Loucy (cell line): Measurements from ENCODE around the gene PAN2.
"Not testable (repeated sequence)": the region's sequence is repeated elsewhere in the genome, so short reads cannot be mapped to it uniquely, and the experiment has no call there.

Experiments
- H2AFZ ChIP-seq: fragments of 200-600 bp; sonication (generic); 2 replicates; pipeline ENCODE4 v1.6.0; 2016; ENCODE audit warnings: antibody characterized with exemption, mild to moderate bottlenecking, low read length, moderate library complexity
- H3F3A ChIP-seq: fragments of 200-600 bp; 2 replicates; pipeline ENCODE4 v1.6.0; 2016; ENCODE audit warnings: antibody characterized with exemption, low read depth, mild to moderate bottlenecking
- H3K27me3 ChIP-seq: fragments of 200-600 bp; sonication (generic); 2 replicates; pipeline ENCODE4 v1.6.1; 2014; ENCODE audit warnings: low read length, mild to moderate bottlenecking; ENCODE audit not compliant: insufficient read depth, poor library complexity, severe bottlenecking
- H3K36me3 ChIP-seq: fragments of 200-600 bp; sonication (generic); 2 replicates; pipeline ENCODE4 v1.6.1; 2016; ENCODE audit warnings: low read length; ENCODE audit not compliant: insufficient read depth
- H3K4me1 ChIP-seq: fragments of 200-600 bp; sonication (generic); 2 replicates; pipeline ENCODE4 v1.5.1; 2014; ENCODE audit warnings: low read length, mild to moderate bottlenecking; ENCODE audit not compliant: insufficient read depth, poor library complexity, severe bottlenecking
- H3K4me2 ChIP-seq: fragments of 200-600 bp; sonication (generic); 2 replicates; pipeline ENCODE4 v1.6.0; 2014; ENCODE audit warnings: antibody characterized with exemption, low read length, low read depth, mild to moderate bottlenecking; ENCODE audit not compliant: poor library complexity, severe bottlenecking
- H3K4me3 ChIP-seq: fragments of 200-600 bp; sonication (generic); 2 replicates; pipeline ENCODE4 v1.5.1; 2014; ENCODE audit warnings: low read length, mild to moderate bottlenecking, mixed read lengths; ENCODE audit not compliant: poor library complexity, severe bottlenecking
- H3K79me2 ChIP-seq: fragments of 200-600 bp; sonication (generic); 2 replicates; pipeline ENCODE4 v1.6.1; 2014; ENCODE audit warnings: low read length; ENCODE audit not compliant: insufficient read depth
- H3K9ac ChIP-seq: fragments of 200-600 bp; sonication (generic); 2 replicates; pipeline ENCODE4 v1.6.0; 2014; ENCODE audit warnings: mild to moderate bottlenecking, low read depth, low read length, moderate library complexity; ENCODE audit not compliant: poor library complexity, severe bottlenecking
- H3K9me2 ChIP-seq: fragments of 200-600 bp; sonication (generic); replicated peaks from 2 replicates; pipeline ENCODE4 v1.6.1; 2016; ENCODE audit warnings: low read depth, low read length, mixed read lengths
- H3K9me3 ChIP-seq: fragments of 200-600 bp; sonication (generic); 2 replicates; pipeline ENCODE4 v1.6.1; 2014; ENCODE audit warnings: mild to moderate bottlenecking, antibody characterized with exemption, low read length, low read depth; ENCODE audit not compliant: insufficient read depth
- H4K20me1 ChIP-seq: fragments of 200-600 bp; sonication (generic); 2 replicates; pipeline ENCODE4 v1.6.0; 2014; ENCODE audit warnings: antibody characterized with exemption, low read length, mild to moderate bottlenecking; ENCODE audit not compliant: insufficient read depth, poor library complexity, severe bottlenecking
- EZH2phosphoT487 ChIP-seq: fragments of 200-600 bp; IDR thresholded peaks from 2 replicates; pipeline ENCODE4 v1.6.1; 2018; ENCODE audit warnings: antibody characterized with exemption, mild to moderate bottlenecking, moderate library complexity, borderline replicate concordance
- TF ChIP-seq, protein P1 (sequence below): fragments of 200-600 bp; sonication (generic); conservative IDR thresholded peaks from 2 replicates; pipeline ENCODE4 v1.5.1; 2014; ENCODE audit warnings: mild to moderate bottlenecking, antibody characterized with exemption, low read length

The PAN2 gene

DNA sequence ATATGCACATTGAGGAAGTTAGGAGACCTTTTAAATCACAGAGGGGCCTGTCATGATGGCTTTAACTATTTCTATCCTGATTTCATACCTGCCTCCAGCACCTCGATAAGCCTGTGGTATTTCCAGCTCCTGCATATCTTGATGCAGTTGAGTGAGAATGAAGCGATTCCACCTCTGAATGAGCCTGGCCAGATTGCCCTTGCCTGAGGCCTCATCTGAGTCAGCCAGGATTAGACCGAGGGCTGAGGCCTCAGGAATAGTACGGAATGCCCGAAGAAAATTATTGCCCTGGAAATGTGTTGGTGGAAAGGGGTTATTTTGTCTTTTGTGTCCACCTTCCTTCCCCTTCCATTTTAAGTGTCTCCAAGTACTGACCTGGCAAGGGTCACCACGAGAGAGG lies 9.6 kb downstream of the PAN2 start:
- Histone ChIP-seq H3K4me1 (no peaks in the 10 kb centered on the region), H3K4me3 (no peak overlapping the region), H3K9me3 (no peaks in the 10 kb centered on the region), H3K4me2 (no peak overlapping the region), H3K9ac (no peak overlapping the region), H3K79me2 (no peaks in the 10 kb centered on the region), H3K9me2 (no peaks in the 10 kb centered on the region), H4K20me1 (no peaks in the 10 kb centered on the region), H3K27me3 (no peaks in the 10 kb centered on the region), H2AFZ (no peak overlapping the region), H3K36me3 (no peaks in the 10 kb centered on the region; the same call in 1 of the 2 replicates), H3F3A (no peaks in the 10 kb centered on the region)
- TF ChIP-seq, protein P1, sequence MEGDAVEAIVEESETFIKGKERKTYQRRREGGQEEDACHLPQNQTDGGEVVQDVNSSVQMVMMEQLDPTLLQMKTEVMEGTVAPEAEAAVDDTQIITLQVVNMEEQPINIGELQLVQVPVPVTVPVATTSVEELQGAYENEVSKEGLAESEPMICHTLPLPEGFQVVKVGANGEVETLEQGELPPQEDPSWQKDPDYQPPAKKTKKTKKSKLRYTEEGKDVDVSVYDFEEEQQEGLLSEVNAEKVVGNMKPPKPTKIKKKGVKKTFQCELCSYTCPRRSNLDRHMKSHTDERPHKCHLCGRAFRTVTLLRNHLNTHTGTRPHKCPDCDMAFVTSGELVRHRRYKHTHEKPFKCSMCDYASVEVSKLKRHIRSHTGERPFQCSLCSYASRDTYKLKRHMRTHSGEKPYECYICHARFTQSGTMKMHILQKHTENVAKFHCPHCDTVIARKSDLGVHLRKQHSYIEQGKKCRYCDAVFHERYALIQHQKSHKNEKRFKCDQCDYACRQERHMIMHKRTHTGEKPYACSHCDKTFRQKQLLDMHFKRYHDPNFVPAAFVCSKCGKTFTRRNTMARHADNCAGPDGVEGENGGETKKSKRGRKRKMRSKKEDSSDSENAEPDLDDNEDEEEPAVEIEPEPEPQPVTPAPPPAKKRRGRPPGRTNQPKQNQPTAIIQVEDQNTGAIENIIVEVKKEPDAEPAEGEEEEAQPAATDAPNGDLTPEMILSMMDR, result no peak
- TF ChIP-seq EZH2phosphoT487, result no peak

DNA sequence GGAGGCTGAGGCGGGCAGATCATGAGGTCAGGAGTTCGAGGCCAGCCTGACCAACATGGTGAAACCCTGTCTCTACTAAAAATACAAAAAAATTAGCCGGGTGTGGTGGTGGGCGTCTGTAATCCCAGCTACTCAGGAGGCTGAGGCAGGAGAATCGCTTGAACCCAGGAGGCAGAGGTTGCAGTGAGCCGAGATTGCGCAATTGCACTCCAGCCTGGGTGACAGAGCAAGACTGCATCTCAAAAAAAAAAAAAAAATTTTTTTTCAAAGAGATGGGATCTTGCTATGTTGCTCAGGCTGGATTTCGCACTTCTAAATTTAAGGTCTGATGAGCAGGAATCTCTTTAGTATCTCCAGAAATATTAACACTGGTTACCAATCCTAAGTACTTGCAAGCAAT lies 12.2 kb downstream of the PAN2 start:
- H4K20me1 ChIP-seq, H3K4me1 ChIP-seq, H3F3A ChIP-seq, H3K9me3 ChIP-seq, H3K9me2 ChIP-seq, H3K27me3 ChIP-seq, H3K36me3 ChIP-seq, H2AFZ ChIP-seq, H3K9ac ChIP-seq, H3K4me2 ChIP-seq, H3K79me2 ChIP-seq, H3K4me3 ChIP-seq: not testable (repeated sequence)

DNA sequence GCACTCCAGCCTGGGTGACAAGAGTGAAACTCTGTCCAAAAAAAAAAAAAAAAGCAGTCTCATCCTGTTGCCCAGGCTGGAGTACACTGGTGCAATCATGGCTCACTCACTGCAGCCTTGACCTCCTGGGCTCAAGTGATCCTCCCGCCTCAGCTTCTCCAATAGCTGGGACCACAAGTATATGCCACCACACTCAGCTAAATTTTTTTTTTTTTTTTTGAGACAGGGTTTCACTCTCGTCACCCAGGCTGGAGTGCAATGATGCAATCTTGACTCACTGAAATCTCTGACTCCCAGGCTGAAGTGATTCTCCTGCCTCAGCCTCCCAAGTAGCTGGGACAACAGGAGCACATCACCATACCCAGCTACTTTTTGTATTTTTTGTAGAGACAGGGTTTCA lies 12.8 kb downstream of the PAN2 start:
- no peaks in the 10 kb centered on the region for H4K20me1 ChIP-seq
- no peak for TF ChIP-seq EZH2phosphoT487
- TF ChIP-seq, protein P1, result no peak
- no peak overlapping the region for H3K9ac ChIP-seq
- H3K79me2 ChIP-seq, result no peaks in the 10 kb centered on the region
- no peak overlapping the region for H3K4me3 ChIP-seq
- H3K36me3 ChIP-seq, result no peaks in the 10 kb centered on the region; the same call in 1 of the 2 replicates
- H3F3A ChIP-seq, result no peaks in the 10 kb centered on the region
- no peaks in the 10 kb centered on the region for H3K4me1 ChIP-seq
- no peaks in the 10 kb centered on the region for H3K9me3 ChIP-seq
- H2AFZ ChIP-seq, result no peak overlapping the region
- no peaks in the 10 kb centered on the region for H3K27me3 ChIP-seq
- no peaks in the 10 kb centered on the region for H3K9me2 ChIP-seq
- no peak overlapping the region for H3K4me2 ChIP-seq

DNA sequence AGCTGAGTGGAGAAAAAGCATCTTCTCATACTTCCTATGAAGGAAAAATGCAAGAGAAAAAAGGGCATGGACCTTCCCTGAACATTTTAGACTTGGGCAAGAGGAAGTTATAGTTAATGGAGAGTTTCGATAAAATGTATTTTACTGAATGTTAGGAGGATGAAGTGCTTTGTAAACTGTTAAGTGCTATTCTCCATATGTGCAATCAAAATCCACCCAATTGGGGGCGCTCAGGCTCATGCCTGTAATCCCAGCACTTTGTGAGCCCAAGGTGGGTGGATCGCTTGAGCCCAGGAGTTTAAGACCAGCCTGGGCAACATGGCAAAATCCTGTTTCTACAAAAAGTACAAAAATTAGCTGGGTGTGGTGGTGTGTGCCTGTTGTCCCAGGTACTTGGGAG lies 16.1 kb downstream of the PAN2 start:
- no peaks in the 10 kb centered on the region for H3K9me2 ChIP-seq
- TF ChIP-seq EZH2phosphoT487, result no peak
- TF ChIP-seq, protein P1, result peak; percentile 40

More for the DNA sequence above, 16.1 kb downstream of the PAN2 start:
- Histone ChIP-seq H3K4me2 (no peak overlapping the region), H2AFZ (no peak overlapping the region), H3K79me2 (peaks cover 20% of the 10 kb centered on the region), H3K9me3 (no peaks in the 10 kb centered on the region), H3K4me1 (peaks cover 14% of the 10 kb centered on the region), H3K36me3 (no peaks in the 10 kb centered on the region), H3K9ac (no peak overlapping the region), H4K20me1 (no peaks in the 10 kb centered on the region), H3K4me3 (no peak overlapping the region), H3K27me3 (no peaks in the 10 kb centered on the region), H3F3A (no peaks in the 10 kb centered on the region)
